BE2C (cell line): ENCODE data around the gene RAB14.

Source experiments
- DNase-seq: peaks from one replicate; pipeline ENCODE4 v3.0.0-alpha.2; 2020
- H3K27me3 ChIP-seq: fragments of 250-450 bp; sonication (Bioruptor Pico); 2 replicates; pipeline ENCODE4 v1.5.1; 2020; ENCODE audit warnings: mild to moderate bottlenecking
- H3K36me3 ChIP-seq: fragments of 250-450 bp; sonication (Bioruptor Pico); 2 replicates; pipeline ENCODE4 v1.5.1; 2020; ENCODE audit warnings: mild to moderate bottlenecking
- H3K4me1 ChIP-seq: fragments of 250-450 bp; sonication (Bioruptor Pico); 2 replicates; pipeline ENCODE4 v1.5.1; 2020
- H3K4me3 ChIP-seq: 2 replicates; pipeline ENCODE4 v1.5.1; 2011; ENCODE audit warnings: low read depth, low read length
- H3K9me3 ChIP-seq: fragments of 250-450 bp; sonication (Bioruptor Pico); 2 replicates; pipeline ENCODE4 v1.5.1; 2020
- CTCF ChIP-seq: IDR thresholded peaks from 2 replicates; pipeline ENCODE4 v1.5.1; 2012; ENCODE audit warnings: mild to moderate bottlenecking, low read depth, low read length

The RAB14 gene

GRCh38 chr9:121185774-121186403 is 15.8 kb downstream of the RAB14 start:
- H3K4me1 ChIP-seq = peaks cover 5% of the 10 kb centered on the region
- no peak overlapping the region for H3K4me3 ChIP-seq
- no peaks in the 10 kb centered on the region for H3K27me3 ChIP-seq
- DNase-seq = no peak
- H3K36me3 ChIP-seq = peaks cover 40% of the 10 kb centered on the region
- no peak for TF ChIP-seq CTCF
- H3K9me3 ChIP-seq = no peaks in the 10 kb centered on the region

GRCh38 chr9:121185178-121185745 is 16.4 kb downstream of the RAB14 start:
- H3K27me3 ChIP-seq = no peaks in the 10 kb centered on the region
- H3K36me3 ChIP-seq = peaks cover 42% of the 10 kb centered on the region
- H3K4me1 ChIP-seq = peaks cover 5% of the 10 kb centered on the region
- H3K4me3 ChIP-seq = no peak overlapping the region
- H3K9me3 ChIP-seq = no peaks in the 10 kb centered on the region
- no peak for DNase-seq
- no peak for TF ChIP-seq CTCF

GRCh38 chr9:121184463-121184862 is 17.2 kb downstream of the RAB14 start:
- no peaks in the 10 kb centered on the region for H3K9me3 ChIP-seq
- no peak for TF ChIP-seq CTCF
- H3K4me3 ChIP-seq = no peak overlapping the region
- peaks cover 2% of the 10 kb centered on the region; the same call in 1 of the 2 replicates for H3K4me1 ChIP-seq
- DNase-seq = no peak
- H3K36me3 ChIP-seq = peaks cover 39% of the 10 kb centered on the region
- no peaks in the 10 kb centered on the region for H3K27me3 ChIP-seq

- Histone ChIP-seq H3K27me3 (no peaks in the 10 kb centered on the region), H3K9me3 (no peaks in the 10 kb centered on the region), H3K4me1 (no peaks in the 10 kb centered on the region), H3K36me3 (peaks cover 37% of the 10 kb centered on the region), H3K4me3 (no peak overlapping the region)
- DNase-seq = no peak
- no peak for TF ChIP-seq CTCF
These were observed 17.8 kb downstream of the RAB14 start for GRCh38 chr9:121183666-121184423.

- H3K36me3 ChIP-seq = peaks cover 40% of the 10 kb centered on the region
- no peaks in the 10 kb centered on the region for H3K4me1 ChIP-seq
- no peak for DNase-seq
- no peaks in the 10 kb centered on the region for H3K9me3 ChIP-seq
- no peak overlapping the region for H3K4me3 ChIP-seq
- no peak for TF ChIP-seq CTCF
- H3K27me3 ChIP-seq = no peaks in the 10 kb centered on the region
These were observed 18.7 kb downstream of the RAB14 start for GRCh38 chr9:121182989-121183388.
